LHCN-M2 (cell line): ENCODE results near the gene ILDR1. TPM values are rescaled to one million over a fixed set of nuclear protein-coding genes. Genes with fewer than 3 reads are reported as not detected.

Experiments used
- DNase-seq: peaks from one replicate; pipeline ENCODE4 v3.0.0-alpha.2; 2012; ENCODE audit warnings: low read depth
- total RNA-seq: library from RNA; depleted of rRNA; stranded (reverse); fragments of >200 nt; gene quantifications from 2 replicates; pipeline ENCODE4 v1.2.3, GENCODE V29; 2014

The ILDR1 gene
- total RNA-seq, 1 experiment from 2014 or later, result not detected

DNA sequence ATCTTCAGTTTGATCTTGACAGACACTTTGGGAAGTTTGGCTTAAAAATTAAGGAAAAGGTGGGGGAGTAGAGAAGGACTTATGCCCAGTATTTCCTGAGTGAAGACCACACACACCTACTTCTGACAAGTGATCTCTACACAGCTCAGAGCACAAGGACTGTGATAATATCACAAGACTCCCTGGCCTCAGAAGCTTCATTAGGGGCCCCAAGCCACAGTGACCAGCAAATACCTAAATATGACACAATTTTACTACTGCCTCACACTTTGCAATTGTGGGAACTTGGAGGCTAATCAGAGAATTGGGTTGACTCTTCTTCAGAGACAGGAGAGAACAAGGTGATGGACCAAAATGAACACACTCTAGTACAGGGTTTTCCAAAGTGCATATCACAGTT lies 2.6 kb downstream of the ILDR1 start:
- DNase-seq, result no peak

DNA sequence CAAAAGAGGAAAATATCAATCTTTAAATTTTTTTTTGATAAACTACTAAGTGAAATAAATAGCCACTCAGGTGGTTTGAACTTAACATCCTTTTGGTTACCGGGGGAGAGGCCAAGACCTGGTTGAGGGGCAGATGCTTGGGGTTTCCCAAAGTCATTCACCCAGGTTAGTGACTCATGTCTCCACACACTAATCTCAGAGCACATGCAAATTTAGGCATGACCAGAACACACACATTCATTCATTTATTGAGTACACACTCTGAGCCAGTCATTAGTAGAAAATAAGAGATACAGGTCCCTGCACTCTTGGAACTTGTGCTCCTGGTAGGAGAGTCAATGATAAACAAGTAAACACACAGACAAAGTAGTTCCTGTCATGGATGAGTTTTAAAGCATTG lies 7.3 kb downstream of the ILDR1 start:
- DNase-seq, result no peak

DNA sequence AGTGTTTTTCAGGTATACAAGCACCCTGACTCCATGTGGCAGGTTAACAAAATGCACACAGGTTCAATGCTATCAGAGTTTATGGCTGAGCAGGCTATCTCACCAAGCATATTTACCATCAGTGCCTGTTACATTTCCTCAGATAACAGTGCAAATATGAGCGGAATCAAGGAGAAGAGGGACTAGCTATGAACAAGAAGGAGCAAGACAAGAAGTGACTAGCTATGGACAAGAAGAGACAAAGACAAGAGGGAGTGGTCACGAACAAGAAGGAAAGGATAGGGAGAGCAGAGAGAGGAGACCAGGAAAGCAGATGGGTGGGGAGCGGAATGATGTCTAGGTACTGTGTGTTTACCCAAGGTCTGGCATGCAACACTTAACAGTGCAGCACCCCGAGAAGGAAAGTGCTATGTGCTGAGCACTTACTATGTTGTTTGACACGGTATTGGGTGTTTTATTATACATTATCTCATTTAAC lies 8.6 kb downstream of the ILDR1 start:
- no peak for DNase-seq

DNA sequence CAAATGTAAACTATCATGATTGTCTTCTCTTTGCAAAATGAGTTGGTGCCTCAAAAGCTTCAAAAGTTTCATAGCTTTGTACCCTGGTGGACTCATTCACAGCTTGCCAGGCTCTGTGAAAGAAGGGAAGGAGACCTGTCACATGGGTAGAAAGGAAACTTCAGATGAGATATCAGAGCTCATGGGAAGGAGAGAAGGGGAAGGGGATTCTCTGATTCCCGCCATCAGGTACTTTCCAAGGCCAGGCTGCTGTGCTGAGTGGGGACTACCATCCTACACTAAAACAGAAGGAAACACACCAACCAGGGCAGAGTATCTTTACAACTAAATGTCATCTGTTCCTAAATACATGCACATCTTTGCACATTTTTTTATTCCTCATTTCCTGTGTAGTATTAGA lies 9.2 kb downstream of the ILDR1 start:
- DNase-seq, result no peak

DNA sequence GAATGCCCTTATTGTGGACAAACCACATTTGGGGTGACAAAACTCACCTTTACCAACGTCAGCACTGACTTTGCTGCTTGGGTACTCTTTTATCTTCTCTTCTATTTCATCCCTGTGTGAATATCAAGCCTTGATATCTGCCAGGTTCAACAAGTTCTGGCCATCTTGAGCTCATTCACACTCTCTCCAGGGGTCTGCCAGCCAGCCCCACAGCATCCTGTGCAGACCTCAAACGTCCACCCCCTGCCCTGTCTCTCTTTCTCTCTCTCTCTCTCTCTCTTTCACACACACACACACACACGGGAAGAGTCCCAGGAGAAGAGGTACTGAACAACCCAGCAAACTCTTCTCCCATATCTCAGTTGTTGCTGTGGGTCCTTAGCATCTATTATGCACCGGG lies 10.7 kb downstream of the ILDR1 start:
- no peak for DNase-seq

DNA sequence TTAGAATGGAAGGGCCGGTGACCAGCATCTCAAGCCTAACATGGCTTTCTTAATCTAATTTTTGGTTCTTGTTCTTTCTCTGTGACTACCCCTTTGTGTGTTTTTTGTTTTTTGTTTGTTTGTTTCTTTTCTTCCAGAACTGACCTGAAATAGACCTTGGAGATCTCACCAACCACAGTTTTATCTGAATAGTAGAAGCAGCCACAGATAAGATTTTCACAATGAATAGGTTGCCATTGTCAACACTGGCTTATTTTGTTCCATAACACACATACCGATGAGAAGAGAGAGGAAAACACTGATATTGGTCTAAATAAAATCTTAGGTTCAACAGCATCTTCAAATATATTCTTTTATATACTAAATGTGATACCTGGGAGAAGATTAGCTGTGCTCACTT lies 11.5 kb downstream of the ILDR1 start:
- no peak for DNase-seq

DNA sequence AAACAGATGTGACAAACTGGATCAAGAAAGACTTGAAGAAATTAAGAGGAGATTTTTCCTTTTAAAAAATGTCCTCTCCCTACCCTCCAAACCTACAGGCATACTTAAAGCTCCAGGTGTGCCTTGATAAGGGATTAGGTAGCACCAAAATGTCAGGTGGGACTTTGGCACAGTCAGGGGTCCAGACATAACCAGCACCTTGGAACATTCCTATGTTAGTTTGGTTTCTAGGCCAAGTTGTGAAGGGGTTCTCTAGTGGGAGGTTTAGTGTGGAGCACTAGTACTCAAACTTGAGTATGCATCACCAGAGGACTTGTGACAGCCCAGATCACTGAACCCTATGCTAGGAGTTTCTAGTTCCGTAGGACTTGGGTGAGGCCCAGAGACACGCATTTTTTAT lies 13.9 kb downstream of the ILDR1 start:
- no peak for DNase-seq

DNA sequence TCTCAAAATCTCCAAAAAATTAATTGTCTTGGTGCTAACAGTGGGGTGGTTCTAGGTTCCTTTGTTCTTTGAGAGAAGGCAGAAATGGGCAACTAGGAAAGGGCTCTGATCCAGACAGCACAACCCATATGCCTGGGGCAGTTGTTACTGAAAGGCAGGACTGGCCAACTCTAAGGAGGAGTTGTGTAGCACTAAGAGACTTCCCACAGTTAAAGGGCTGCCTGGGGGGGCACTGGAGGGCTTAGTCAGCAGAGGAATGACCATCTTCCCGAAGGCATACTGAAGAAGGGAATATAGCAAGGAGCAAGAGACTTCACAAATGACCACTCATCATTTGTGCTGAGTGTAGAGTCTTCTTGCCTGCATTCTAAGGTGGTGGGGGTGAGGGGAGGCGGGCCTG lies 15.8 kb downstream of the ILDR1 start:
- DNase-seq, result no peak

DNA sequence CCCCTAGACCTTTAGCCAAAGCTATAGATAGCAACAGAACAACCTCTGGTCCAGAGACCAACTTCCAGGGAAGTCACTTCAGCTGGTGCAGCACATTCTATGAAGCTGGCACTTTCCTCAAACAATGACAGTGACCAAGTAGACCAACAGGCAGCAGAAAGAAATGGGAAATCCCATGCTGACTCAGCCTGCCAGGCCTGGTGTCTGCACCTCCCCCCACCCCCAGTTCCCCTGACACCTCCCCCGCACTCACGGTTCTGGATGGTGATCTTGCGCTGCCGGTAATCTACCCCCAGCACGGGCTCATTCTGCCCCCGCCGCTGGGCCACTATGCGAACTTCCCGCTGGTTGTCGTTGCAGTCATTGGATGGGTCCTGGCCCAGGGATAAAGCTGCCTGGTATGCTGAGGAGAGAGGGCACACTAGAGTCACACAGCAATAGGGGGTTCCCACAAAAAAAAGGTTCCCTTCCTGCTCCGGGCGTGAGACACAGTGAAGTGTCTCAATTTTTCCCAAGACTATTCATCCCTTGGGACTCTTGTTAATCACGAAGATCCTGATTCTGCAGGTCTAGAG lies 17.0 kb downstream of the ILDR1 start:
- DNase-seq, result no peak

DNA sequence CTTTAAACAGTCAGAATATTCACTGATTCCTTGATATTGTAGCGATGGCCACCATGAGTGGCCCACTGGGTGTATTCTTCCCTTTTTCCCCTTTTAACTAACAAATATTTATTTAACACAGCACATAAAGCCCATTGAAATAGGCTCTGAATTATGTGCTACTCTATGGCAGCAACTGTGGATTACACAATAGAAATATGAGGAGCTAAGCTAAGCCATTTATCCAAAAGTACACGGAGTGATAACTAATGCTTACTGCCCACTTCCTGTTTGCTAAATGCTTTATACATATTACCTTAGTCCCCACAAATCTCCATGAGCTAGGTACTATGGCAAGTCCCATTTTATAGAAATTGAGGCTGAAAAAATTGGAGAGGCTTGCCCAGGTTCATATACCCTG lies 17.9 kb downstream of the ILDR1 start:
- DNase-seq, result peak; percentile 13

DNA sequence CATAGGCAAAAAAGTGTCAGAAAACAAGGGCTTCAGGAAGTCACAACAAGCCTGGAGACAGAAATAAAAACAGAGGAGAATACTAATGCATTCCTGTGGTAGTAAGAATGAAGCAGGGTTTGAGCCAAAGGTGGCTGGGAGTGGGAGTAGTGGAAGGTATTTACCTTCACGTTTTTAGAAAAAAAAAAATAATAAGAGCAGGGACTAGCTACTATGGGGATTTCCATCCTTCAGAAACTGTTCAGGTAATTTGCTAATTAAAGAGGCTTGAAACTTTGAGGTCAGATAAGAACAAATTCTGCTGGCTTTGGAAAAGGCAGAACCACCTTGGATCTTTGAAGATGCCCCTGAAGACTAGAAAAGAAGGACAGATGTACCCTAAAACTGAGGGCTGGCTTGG lies 18.4 kb downstream of the ILDR1 start:
- DNase-seq, result no peak

DNA sequence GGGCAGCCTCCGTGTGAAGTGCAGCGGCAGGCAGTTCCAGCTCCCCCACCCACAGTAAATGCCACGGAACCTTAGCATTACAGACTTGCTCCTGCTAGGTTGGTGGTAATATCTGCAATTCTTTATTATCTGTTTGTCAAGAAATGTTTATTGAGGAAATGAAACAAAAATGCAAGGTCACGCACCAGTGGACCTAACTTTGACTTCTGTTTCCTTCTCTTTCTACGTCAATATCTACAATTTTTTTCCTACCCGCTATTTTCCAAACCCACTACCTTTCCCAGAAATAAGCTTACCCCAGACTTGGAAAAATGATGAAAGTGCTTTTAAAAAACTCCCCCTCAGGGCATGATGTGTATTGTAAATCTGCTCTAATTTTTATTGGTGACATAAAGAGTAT lies 18.9 kb downstream of the ILDR1 start:
- DNase-seq, result no peak

DNA sequence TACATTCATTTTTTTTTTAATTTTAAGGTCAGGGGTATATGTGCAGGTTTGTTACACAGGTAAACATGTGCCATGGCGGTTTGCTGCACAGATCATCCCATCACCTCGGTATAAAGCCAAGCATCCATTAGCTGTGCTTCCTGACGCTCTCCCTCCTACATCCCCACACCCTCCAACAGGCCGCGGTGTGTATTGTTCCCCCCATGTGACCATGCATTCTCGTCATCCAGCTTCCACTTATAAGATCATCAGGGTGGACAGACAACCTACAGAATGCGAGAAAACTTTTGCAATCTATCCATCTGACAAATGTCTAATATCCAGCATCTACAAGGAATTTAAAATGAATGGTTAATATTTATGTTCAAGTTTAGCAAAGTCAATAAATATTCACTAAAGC lies 19.4 kb downstream of the ILDR1 start:
- no peak for DNase-seq

DNA sequence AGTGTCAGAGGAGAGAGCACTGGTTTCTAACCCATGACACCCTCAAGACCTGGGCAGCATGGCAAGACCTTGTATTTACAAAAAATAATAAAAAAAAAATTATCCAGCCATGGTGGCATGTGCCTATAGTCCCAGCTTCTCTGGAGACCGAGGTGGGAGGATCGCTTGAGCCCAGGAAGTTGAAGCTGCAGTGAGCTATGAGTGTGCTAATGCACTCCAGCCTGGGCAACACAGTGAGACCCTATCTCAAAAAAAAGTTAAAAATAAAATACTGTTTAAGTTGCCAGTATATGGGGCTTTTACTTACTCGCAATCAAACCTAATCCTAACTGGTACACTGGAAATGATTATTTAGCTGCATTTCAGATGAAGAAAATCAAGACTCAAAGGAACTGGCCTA lies 20.2 kb downstream of the ILDR1 start:
- DNase-seq, result no peak

DNA sequence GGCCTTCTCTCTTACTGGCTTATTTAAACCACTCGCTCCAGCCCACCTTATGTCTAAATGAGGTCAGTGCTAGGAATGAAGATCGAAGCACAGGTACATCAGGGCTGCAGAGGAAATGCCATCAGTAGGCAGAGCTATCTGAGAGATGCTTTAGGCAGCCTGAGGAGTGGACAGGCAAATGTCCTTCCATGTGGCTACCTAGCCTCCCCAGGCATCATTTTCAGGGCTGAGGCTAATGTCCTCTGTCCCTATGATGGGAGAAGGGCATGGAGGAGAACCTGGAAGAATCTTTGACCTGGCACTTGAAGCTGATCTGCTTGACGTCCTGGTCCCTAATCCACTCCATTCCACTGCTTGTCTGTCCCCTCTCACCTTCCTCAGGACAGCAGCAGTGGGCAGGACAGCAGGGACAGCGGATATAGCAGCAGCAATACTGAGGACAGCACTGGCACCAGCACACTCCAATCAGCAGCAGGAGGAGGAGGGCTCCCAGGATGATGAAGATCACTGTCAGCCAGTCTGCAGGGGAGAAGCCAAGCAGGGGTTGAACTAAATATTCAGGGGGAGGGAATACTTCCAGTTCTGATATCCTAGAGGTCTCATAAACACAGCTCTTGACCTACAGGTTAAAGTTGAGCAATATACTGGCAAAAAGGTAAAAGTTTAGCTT lies 21.0 kb downstream of the ILDR1 start:
- DNase-seq, result no peak

DNA sequence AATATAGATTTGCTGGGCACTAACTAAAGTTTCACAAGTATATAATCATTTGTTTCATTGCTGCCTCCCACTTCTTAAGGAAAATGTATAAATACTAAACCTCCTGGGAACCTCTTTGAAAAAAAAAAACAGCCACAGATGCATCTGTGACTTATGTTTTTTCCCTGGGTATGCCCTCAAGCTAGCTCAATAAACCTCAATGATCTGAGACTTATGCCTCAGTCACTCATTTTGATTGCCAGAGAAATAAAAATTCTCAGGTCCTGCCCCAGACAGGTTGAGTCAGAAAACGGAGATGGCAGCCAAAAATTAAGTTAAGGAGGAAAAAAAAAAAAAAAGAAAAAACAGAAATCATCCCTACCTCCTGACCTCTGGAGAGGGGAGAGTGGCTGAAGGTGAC lies 22.1 kb downstream of the ILDR1 start:
- DNase-seq, result no peak

DNA sequence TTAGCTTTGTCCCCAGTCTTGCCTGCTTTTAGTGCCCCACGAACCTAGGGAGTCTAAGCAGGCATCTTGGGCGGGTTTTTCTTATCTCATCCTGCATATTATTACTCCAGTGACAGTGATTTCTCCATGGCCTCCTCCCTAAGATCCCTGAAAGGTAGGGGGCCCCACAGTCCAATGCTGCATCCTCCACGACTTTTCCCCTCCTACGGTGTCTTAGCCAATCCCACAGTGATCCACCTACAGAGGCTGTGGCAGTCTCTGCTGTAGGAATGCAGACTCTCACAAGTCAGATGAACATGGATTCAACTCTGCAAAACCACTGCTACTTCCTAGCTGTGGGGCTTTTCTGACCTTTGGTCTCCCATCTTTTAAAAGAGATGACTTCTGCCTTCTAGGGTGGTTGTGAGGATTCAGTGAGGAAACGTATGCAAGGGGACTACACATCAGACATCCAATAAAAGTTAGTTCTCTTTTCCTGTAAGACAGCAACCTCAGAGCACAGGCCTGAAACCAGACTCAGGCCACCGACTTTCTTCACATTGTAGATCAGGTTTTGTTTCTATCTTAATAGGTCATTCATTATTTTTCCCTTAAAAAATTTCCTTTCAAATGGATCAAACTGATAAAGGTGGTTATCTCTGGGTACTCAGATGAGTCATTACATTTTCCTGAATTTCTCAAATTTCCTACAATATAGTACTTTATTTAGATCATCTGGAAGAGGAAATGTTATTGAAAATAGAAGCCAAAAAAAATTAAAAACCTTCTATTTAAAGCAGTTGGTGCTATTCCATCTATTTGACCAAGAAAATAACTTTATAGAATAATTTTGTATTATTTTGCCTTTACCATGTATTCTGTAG lies 23.2 kb downstream of the ILDR1 start:
- no peak for DNase-seq

DNA sequence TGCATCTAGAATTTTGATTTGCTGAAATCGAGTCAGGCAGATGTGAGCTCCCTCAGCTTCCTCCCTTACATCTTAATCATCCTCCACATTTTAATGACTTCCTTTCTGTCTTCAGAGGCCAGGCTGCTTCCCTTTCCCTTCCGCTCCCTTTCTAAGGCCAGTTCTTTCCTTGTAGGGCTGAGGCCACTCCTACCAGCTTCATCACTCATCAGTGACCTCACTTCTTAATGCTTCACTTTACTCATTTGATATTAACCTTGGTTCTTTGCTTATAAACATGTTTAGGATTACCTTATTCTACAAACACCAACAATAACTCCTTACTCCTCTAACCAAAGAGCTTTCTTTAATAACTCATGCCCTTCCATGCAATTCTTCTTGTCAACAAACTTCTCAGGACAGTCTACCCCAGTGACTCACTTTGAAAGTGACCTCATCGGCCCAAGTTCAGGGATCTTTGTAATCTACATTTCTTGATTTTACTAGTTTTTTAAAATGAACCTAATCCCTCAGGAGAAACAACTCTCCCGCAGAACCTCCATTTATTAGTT lies 23.9 kb downstream of the ILDR1 start:
- DNase-seq, result peak; percentile 40

DNA sequence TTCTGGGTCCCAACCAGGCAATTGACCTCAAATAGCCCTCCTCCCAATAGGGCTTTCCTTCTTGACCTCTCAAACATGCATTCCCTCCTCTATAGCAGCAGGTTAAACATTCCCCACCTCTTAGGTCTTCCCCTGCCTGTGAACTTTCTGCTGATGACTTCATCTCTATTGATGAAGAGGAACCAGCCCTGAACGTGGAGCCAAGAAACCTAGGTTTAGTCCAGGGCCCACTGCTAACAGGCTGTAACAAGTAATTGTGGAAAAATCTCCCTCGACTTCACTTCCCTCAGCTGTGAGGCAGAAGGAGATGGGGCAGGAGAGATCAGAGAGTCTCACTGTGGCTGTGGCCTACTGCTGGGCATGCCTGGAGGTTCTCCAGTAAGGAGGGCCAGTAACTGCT lies 24.7 kb downstream of the ILDR1 start:
- DNase-seq, result no peak

DNA sequence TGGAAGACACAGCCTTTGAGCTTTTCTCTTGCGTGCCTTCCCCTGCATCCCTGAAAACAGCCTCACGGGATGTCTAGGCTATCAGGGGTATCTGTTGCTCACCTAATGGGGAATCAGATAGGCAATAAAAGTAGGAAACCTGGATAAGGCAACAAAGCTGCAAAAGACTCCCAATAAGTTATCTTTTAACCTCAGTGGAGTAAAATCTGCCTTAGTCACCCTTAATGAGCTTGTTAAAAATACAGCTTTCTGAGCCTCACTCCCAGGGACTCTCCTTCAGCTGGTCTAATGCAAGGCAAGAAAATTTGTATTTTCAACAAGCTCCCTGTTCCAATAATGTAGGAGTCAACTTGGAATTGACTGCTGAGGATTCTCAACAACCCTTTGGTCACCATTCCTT lies 25.6 kb downstream of the ILDR1 start:
- DNase-seq, result no peak

DNA sequence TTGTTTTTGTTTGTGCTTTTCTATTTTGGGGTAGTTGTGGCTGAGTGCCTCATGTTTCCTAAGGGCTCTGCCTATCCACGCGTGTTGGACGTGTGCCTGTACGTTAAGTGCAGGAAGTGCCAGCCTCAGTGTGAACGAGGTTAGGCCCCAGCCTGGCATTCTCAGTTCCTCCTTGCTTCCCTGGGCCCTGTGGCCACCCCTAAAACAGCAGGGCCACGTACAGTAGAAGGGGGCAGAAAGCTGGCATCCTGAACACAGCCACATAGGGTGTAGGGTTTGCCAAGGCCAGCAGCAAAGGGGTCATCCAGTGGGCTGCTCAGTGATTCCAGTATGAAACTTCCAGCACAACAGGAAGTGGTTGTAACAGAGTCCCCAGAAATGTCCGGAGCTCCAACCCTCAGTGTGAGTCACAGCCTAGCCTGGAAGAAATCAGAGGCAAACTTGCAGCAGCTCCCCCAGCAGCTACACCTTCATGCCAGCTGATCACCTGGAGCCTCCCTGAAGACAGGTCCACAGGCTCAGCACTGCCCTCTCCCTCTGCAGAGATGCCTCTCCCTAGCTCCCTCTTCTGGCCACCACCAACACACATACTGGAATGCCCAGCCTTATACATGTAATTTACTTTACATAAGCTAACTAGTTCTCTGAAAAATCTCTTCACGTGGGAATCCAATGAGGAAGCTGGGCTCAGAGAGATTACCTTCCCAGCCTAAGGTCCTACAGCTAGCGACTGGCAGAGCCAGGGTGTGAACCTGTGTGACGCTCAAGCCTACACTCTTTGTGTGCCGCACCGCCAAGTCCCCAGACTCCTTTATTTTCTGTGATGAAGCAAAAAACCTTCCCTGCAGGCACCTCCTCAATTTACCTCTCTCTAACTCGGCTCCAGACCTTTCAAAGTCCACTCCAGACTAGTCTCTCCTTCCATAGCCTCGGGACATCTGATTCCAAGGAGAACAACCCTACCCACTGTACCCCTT lies 26.6 kb downstream of the ILDR1 start:
- peak; percentile 78 for DNase-seq
